H1 (cell line): Measurements from ENCODE around the gene F11R. TPM values are rescaled to one million over a fixed set of nuclear protein-coding genes. Genes with fewer than 3 reads are reported as not detected.

Experiments
- FOSL1 ChIP-seq: IDR thresholded peaks from 2 replicates; pipeline ENCODE4 v1.6.1; 2011; ENCODE audit warnings: mild to moderate bottlenecking, low read depth, low read length, moderate library complexity; ENCODE audit not compliant: insufficient read depth
- KDM4A ChIP-seq: IDR thresholded peaks from one replicate; pipeline ENCODE4 v1.7.1; 2012; ENCODE audit warnings: low read depth, mild to moderate bottlenecking, moderate library complexity, low read length, inconsistent platforms; ENCODE audit not compliant: severe bottlenecking
- RAD21 ChIP-seq, 2 experiments: IDR thresholded peaks in 1 of 2; conservative IDR thresholded peaks in 1 of 2; 2 replicates each; pipeline ENCODE4 v1.6.1; 2011; ENCODE audit warnings: low read depth in 2 of 2, low read length in 2 of 2, improper control_type of control experiment in 1 of 2, inconsistent platforms in 1 of 2, mild to moderate bottlenecking in 1 of 2, moderate library complexity in 1 of 2
- SAP30 ChIP-seq: fragments of 300-600 bp; sonication (generic); IDR thresholded peaks from 2 replicates; pipeline ENCODE4 v1.7.1; 2012; ENCODE audit warnings: low read length, moderate library complexity, mild to moderate bottlenecking, inconsistent platforms; ENCODE audit not compliant: insufficient read depth, insufficient replicate concordance
- TAF1 ChIP-seq: IDR thresholded peaks from 2 replicates; pipeline ENCODE4 v1.6.1; 2011; ENCODE audit warnings: mild to moderate bottlenecking, low read depth, low read length
- polyA plus RNA-seq, 7 experiments: library from polyadenylated mRNA; depleted of rRNA in 3 of 7; stranded (reverse) in 5 of 7; unstranded in 2 of 7; fragments of >200 nt in 5 of 7; fragments of 200-250 nt in 2 of 7; gene quantifications; 1 replicate in 5 of 7; 2 replicates in 1 of 7; 4 replicates in 1 of 7; pipeline versions ENCODE4 v1.2.1 to v1.2.3, GENCODE V29; 2011 to 2013; ENCODE audit warnings: missing spikeins in 2 of 7, mixed read lengths in 2 of 7
- total RNA-seq: library from RNA; stranded (reverse); fragmentation: NEBNext Ultra II Directional; extraction: Animal tissue kit (Norgen Biotek cat#: 25700); gene quantifications from 2 replicates; pipeline ENCODE4 v1.2.1, GENCODE V29; 2021
- TF ChIP-seq, protein P1 (sequence below): fragments of 300-600 bp; sonication (generic); IDR thresholded peaks from 2 replicates; pipeline ENCODE4 v1.7.1; 2012; ENCODE audit warnings: low read length, moderate library complexity, mild to moderate bottlenecking, inconsistent platforms; ENCODE audit not compliant: insufficient replicate concordance

Gene F11R
- total and polyA plus RNA-seq, 2 of the 8 experiments (the other 6 are each of a cell fraction or from before 2014, with no cell fraction given) = 159 to 200 TPM

DNA sequence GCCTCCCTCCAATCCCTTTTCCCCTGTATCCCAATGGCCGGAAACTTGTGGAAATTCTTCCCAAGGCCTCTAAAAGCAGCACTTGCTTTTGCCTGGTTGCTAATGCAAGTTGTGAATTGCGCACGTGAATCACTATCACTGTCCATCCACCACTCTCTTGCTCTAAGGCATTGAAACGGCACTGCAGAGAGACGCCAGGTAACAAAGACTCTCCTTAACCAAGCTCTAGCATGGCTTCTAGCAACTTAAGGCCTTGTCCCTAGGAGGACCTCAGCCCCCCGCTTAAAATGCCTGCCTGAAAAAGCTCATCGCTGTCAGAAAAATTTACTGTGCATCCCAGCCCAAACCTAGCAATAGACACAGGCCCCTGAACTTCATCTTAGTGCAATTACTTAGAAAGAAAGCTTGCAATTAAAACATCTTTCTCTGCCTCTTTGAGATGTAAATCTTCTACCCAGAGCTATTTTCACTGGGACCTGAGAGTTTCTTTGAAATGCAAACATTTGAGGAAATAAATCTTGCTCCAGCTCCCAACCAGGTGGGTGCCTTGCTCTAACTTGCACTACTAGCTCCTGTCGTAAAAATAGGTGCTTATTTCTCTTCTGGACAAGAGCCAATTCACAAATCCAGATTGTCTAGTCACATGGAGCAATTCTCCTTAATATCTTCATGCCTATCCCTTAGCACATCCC is 33.4 kb downstream of the F11R start (continued):
- TF ChIP-seq KDM4A (no peak), FOSL1 (no peak), RAD21 (IDR thresholded peaks at IDR 0.05 in 1 of 2, conservative IDR thresholded peaks at IDR 0.05 in 1 of 2; ENCODE audit: low read depth in 2 of 2, low read length in 2 of 2) (no peak), SAP30 (no peak), TAF1 (no peak)
- TF ChIP-seq, protein P1, sequence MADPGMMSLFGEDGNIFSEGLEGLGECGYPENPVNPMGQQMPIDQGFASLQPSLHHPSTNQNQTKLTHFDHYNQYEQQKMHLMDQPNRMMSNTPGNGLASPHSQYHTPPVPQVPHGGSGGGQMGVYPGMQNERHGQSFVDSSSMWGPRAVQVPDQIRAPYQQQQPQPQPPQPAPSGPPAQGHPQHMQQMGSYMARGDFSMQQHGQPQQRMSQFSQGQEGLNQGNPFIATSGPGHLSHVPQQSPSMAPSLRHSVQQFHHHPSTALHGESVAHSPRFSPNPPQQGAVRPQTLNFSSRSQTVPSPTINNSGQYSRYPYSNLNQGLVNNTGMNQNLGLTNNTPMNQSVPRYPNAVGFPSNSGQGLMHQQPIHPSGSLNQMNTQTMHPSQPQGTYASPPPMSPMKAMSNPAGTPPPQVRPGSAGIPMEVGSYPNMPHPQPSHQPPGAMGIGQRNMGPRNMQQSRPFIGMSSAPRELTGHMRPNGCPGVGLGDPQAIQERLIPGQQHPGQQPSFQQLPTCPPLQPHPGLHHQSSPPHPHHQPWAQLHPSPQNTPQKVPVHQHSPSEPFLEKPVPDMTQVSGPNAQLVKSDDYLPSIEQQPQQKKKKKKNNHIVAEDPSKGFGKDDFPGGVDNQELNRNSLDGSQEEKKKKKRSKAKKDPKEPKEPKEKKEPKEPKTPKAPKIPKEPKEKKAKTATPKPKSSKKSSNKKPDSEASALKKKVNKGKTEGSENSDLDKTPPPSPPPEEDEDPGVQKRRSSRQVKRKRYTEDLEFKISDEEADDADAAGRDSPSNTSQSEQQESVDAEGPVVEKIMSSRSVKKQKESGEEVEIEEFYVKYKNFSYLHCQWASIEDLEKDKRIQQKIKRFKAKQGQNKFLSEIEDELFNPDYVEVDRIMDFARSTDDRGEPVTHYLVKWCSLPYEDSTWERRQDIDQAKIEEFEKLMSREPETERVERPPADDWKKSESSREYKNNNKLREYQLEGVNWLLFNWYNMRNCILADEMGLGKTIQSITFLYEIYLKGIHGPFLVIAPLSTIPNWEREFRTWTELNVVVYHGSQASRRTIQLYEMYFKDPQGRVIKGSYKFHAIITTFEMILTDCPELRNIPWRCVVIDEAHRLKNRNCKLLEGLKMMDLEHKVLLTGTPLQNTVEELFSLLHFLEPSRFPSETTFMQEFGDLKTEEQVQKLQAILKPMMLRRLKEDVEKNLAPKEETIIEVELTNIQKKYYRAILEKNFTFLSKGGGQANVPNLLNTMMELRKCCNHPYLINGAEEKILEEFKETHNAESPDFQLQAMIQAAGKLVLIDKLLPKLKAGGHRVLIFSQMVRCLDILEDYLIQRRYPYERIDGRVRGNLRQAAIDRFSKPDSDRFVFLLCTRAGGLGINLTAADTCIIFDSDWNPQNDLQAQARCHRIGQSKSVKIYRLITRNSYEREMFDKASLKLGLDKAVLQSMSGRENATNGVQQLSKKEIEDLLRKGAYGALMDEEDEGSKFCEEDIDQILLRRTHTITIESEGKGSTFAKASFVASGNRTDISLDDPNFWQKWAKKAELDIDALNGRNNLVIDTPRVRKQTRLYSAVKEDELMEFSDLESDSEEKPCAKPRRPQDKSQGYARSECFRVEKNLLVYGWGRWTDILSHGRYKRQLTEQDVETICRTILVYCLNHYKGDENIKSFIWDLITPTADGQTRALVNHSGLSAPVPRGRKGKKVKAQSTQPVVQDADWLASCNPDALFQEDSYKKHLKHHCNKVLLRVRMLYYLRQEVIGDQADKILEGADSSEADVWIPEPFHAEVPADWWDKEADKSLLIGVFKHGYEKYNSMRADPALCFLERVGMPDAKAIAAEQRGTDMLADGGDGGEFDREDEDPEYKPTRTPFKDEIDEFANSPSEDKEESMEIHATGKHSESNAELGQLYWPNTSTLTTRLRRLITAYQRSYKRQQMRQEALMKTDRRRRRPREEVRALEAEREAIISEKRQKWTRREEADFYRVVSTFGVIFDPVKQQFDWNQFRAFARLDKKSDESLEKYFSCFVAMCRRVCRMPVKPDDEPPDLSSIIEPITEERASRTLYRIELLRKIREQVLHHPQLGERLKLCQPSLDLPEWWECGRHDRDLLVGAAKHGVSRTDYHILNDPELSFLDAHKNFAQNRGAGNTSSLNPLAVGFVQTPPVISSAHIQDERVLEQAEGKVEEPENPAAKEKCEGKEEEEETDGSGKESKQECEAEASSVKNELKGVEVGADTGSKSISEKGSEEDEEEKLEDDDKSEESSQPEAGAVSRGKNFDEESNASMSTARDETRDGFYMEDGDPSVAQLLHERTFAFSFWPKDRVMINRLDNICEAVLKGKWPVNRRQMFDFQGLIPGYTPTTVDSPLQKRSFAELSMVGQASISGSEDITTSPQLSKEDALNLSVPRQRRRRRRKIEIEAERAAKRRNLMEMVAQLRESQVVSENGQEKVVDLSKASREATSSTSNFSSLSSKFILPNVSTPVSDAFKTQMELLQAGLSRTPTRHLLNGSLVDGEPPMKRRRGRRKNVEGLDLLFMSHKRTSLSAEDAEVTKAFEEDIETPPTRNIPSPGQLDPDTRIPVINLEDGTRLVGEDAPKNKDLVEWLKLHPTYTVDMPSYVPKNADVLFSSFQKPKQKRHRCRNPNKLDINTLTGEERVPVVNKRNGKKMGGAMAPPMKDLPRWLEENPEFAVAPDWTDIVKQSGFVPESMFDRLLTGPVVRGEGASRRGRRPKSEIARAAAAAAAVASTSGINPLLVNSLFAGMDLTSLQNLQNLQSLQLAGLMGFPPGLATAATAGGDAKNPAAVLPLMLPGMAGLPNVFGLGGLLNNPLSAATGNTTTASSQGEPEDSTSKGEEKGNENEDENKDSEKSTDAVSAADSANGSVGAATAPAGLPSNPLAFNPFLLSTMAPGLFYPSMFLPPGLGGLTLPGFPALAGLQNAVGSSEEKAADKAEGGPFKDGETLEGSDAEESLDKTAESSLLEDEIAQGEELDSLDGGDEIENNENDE = peak; percentile 38
